ENCODE measurements around the gene KRTAP5-9. TPM values are rescaled to one million over a fixed set of nuclear protein-coding genes. Genes with fewer than 3 reads are reported as not detected.

The KRTAP5-9 gene
- total RNA-seq, 4 donors from 2014 or later: not detected

DNA sequence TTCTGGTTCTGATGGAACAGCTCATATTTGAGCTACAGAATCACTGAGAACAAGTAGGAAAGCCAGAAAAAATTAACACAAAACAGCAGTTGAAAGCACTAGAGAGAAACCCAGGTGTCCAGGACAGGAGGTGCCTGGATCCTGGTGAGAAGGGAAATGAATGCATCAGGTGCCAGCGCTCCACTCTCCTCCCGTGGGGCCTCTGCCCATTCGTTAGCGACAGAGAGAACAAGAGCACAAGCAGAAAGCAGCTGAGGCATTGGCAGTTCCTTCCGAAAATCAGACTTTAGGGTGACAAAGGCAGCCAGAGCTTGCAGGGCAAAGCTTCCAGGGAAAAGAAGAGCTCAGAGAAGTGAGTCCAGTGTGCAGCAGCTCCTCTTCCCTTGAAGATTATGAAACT is 41.1 kb upstream of the KRTAP5-9 start:
- H3K4me1 ChIP-seq: no peaks in the 10 kb centered on the region
- intact Hi-C loops (cut with DNase I; ENCODE audit: low total_unique reads): no loop called here
- no peak overlapping the region for H3K27ac ChIP-seq
- peaks cover 0 to 12% of the 10 kb centered on the region in 2 donors for H3K9me3 ChIP-seq
- no peak overlapping the region for H3K4me3 ChIP-seq
- TF ChIP-seq POLR2A (IDR thresholded peaks at IDR 0.05): no peak
- TF ChIP-seq, protein P1, sequence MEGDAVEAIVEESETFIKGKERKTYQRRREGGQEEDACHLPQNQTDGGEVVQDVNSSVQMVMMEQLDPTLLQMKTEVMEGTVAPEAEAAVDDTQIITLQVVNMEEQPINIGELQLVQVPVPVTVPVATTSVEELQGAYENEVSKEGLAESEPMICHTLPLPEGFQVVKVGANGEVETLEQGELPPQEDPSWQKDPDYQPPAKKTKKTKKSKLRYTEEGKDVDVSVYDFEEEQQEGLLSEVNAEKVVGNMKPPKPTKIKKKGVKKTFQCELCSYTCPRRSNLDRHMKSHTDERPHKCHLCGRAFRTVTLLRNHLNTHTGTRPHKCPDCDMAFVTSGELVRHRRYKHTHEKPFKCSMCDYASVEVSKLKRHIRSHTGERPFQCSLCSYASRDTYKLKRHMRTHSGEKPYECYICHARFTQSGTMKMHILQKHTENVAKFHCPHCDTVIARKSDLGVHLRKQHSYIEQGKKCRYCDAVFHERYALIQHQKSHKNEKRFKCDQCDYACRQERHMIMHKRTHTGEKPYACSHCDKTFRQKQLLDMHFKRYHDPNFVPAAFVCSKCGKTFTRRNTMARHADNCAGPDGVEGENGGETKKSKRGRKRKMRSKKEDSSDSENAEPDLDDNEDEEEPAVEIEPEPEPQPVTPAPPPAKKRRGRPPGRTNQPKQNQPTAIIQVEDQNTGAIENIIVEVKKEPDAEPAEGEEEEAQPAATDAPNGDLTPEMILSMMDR (IDR thresholded peaks at IDR 0.05): no peak
- no peaks in the 10 kb centered on the region for H3K36me3 ChIP-seq
- no peaks in the 10 kb centered on the region for H3K27me3 ChIP-seq
- no peak for DNase-seq

DNA sequence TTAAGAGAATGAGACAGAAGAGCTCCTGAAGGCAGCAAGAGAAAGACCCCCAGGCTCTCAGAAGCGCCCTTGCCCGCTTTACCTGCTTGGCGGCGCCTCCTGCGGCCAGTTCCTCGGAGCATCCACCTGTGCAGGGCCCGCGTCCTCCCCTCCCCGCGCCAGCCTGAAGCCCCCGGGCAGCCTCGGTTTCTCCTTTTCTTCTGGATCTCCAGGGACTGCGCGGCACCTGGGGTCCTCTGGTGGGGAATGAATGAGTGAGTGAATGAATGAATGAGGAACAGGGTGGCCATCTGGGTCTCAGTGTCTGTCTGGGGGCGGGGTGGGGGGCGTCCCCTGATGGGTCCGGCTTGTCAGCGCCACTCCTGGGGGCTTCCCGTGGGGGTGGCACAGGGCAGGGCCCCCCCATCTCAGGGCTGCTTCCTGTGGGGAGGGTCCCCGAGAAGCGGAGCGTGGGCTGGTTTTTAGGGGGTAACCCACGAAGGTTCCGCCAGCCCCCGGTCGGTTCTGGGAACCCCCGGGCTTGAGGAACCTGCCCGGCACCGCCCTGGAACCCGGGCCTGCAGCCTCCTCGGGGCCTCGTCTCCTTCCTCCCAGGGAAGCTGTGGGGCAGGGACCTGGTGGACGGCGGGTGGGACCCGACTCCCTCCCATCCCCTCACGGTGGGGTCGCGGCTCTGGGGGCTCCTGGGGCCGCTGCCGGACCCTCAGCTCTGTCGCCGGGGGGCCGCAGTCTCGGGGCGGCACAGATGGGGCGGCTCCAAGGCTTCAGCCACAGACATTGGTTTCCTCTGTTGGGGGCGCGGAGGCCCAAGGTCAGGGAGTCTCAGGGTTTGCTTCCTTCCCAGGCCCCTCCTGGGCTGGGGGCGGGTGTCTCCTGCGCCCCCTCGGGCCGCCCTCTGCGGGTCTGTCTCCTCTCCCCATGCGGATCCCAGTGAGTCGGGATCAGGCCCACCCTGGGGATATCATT is 29.4 kb upstream of the KRTAP5-9 start:
- intact Hi-C loops (cut with DNase I; ENCODE audit: low total_unique reads): no loop called here
- Histone ChIP-seq H3K36me3 (no peaks in the 10 kb centered on the region), H3K27me3 (no peaks in the 10 kb centered on the region), H3K4me3 (no peak overlapping the region), H3K4me1 (no peaks in the 10 kb centered on the region), H3K9me3 (no peaks in the 10 kb centered on the region), H3K27ac (no peak overlapping the region)
- no peak for DNase-seq
- TF ChIP-seq POLR2A (IDR thresholded peaks at IDR 0.05): no peak
- TF ChIP-seq, protein P1 (IDR thresholded peaks at IDR 0.05): no peak

DNA sequence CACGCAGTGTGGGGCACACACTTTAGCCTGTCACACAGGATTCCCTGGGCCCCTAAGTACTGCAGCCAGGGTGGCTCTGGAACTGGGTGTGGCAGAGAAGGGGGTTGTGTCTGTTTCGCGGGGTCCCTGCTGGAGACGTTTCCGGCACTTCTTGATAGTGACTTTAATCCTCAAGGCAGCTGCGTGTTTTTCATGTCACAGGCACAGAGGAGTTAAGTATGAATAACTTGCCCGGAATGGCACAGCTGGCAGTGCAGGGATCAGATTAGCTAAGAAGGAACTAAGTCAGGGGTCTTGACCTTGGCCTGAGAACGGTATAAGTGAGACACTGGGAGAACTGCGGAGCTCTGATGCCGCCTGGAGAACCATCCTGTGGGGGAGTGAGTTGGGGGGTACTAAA is 28.7 kb upstream of the KRTAP5-9 start:
- Histone ChIP-seq H3K27me3 (no peaks in the 10 kb centered on the region), H3K27ac (no peak overlapping the region), H3K9me3 (no peaks in the 10 kb centered on the region), H3K4me1 (no peaks in the 10 kb centered on the region), H3K4me3 (no peak overlapping the region), H3K36me3 (no peaks in the 10 kb centered on the region)
- intact Hi-C loops (cut with DNase I; ENCODE audit: low total_unique reads): no loop called here
- TF ChIP-seq, protein P1 (IDR thresholded peaks at IDR 0.05): no peak
- no peak for TF ChIP-seq POLR2A (IDR thresholded peaks at IDR 0.05)
- DNase-seq: no peak

DNA sequence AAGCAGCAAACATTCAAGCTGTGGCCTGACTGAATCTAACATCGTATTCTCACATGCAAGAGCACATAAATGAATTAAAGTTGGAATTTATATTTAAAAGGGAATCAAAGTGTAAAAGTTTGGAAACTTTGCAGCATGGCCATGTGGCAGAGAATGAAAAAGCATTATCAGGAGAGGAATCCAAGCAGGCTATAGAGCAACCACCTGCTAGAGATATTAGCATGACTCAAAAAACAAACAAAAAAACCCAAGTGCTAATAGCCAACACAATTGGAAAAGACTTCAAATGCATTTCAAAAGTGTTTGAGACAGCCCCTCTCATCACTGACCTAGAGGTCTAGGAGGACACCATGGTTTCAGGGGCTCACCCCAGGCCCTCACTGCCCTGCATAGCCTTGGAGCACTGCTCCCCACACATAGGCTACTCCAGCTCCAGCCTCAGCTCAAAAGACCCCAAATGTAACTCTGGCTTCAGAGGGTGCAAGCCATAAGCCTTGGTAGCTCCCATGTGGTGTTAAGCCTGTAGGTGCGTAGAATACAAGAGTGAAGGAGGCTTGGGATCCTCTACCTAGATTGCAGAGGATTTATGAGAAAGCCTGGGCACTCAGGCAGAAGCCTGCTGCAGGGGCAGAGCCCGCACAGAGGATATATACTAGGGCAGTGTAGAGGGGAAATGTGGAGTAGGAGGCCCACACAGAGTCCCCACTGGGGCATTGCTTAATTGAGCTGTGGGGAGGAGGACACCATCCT is 22.9 kb upstream of the KRTAP5-9 start:
- H3K4me1 ChIP-seq: no peaks in the 10 kb centered on the region
- no peak for DNase-seq
- H3K9me3 ChIP-seq: no peaks in the 10 kb centered on the region
- H3K27ac ChIP-seq: no peak overlapping the region
- no peak overlapping the region for H3K4me3 ChIP-seq
- no peaks in the 10 kb centered on the region for H3K36me3 ChIP-seq
- no peaks in the 10 kb centered on the region for H3K27me3 ChIP-seq
- intact Hi-C loops (cut with DNase I; ENCODE audit: low total_unique reads): no loop called here
- TF ChIP-seq, protein P1 (IDR thresholded peaks at IDR 0.05): no peak
- no peak for TF ChIP-seq POLR2A (IDR thresholded peaks at IDR 0.05)
